ENCODE measurements around the gene NELL2. TPM values are rescaled to one million over a fixed set of nuclear protein-coding genes. Genes with fewer than 3 reads are reported as not detected.

The NELL2 gene
- total RNA-seq, 1 experiment from 2014 or later, result 1.1 TPM

- ChIA-PET RAD21 (ENCODE audit: low non-redundant PET in 1 of 2, low total read pairs in 2 of 2, uncharacterized antibody in 2 of 2, unreplicated experiment in 2 of 2) (no interaction called here), POLR2A (no interaction called here), CTCF (no interaction called here)
These were observed 330.1 kb downstream of the NELL2 start for GRCh38 chr12:44546060-44546459.

More at GRCh38 chr12:44546060-44546459, 330.1 kb downstream of the NELL2 start:
- BruUV-seq (replicated peaks), result no TSS peak
- no peaks in the 10 kb centered on the region for H3K79me2 ChIP-seq (ENCODE audit: insufficient read depth, low read length)
- H4K20me1 ChIP-seq (ENCODE audit: insufficient read depth), result no peaks in the 10 kb centered on the region
- no peaks in the 10 kb centered on the region for H3K9me3 ChIP-seq (ENCODE audit: control insufficient read depth in 1 of 2, insufficient read depth in 1 of 2, low read depth in 1 of 2, low read length in 2 of 2)
- H3K9me2 ChIP-seq (ENCODE audit: insufficient read depth), result no peaks in the 10 kb centered on the region
- no peaks in the 10 kb centered on the region for H3K36me3 ChIP-seq (ENCODE audit: control insufficient read depth in 1 of 2, insufficient read depth in 2 of 2, low read length in 2 of 2)
- no peak overlapping the region for H3K4me3 ChIP-seq (replicated peaks in 1 of 2; ENCODE audit: low read depth in 1 of 2, low read length in 2 of 2)
- ATAC-seq (no peak), DNase-seq (ENCODE audit: low read depth, low spot score) (no peak)
- TF ChIP-seq RAD21 (IDR thresholded peaks at IDR 0.05; ENCODE audit: low read depth) (no peak), ZFX (IDR thresholded peaks at IDR 0.05) (no peak), ZNF274 (IDR thresholded peaks at IDR 0.05; ENCODE audit: low read depth, low read length) (no peak), CEBPB (IDR thresholded peaks at IDR 0.05; ENCODE audit: low read depth) (no peak), YY1 (IDR thresholded peaks at IDR 0.05; ENCODE audit: extremely low read depth, insufficient replicate concordance, low read depth, low read length) (no peak), ATF3 (IDR thresholded peaks at IDR 0.05) (no peak), CBX3 (IDR thresholded peaks at IDR 0.05; ENCODE audit: low read depth) (no peak), EZH2 (IDR thresholded peaks at IDR 0.05) (no peak), EGR1 (IDR thresholded peaks at IDR 0.05; ENCODE audit: low read depth) (no peak), ELF1 (IDR thresholded peaks at IDR 0.05; ENCODE audit: borderline replicate concordance, low read depth) (no peak), SIN3A (IDR thresholded peaks at IDR 0.05; ENCODE audit: low read depth) (no peak), POLR2A (IDR thresholded peaks at IDR 0.05; ENCODE audit: borderline replicate concordance, extremely low read depth, insufficient read depth, insufficient read length) (no peak), POLR2AphosphoS5 (IDR thresholded peaks at IDR 0.05; ENCODE audit: low read depth, low read length) (no peak), ZBTB33 (IDR thresholded peaks at IDR 0.05; ENCODE audit: extremely low read depth, insufficient replicate concordance, low read length) (no peak), EZH2phosphoT487 (IDR thresholded peaks at IDR 0.05; ENCODE audit: borderline replicate concordance) (no peak), SP1 (IDR thresholded peaks at IDR 0.05; ENCODE audit: low read depth) (no peak)
- intact Hi-C loops (cut with micrococcal nuclease), result no loop called here
- no peak overlapping the region for H3K4me2 ChIP-seq (ENCODE audit: low read length)
- no peak overlapping the region for H3K27ac ChIP-seq (ENCODE audit: low read depth, low read length)
- no peak overlapping the region for H3K9ac ChIP-seq (ENCODE audit: low read length)
- H3K4me1 ChIP-seq (ENCODE audit: control insufficient read depth in 1 of 2, insufficient read depth in 2 of 2, low read length in 2 of 2), result no peaks in the 10 kb centered on the region
- H2AFZ ChIP-seq (ENCODE audit: low read depth, low read length, poor library complexity, severe bottlenecking), result no peak overlapping the region
- no peaks in the 10 kb centered on the region for H3K27me3 ChIP-seq (ENCODE audit: insufficient read depth, low read length)

Measured in HCT116 (cell line).